PC-9 (cell line): ENCODE data around the gene STK40.

ENCODE experiments used
- CTCF ChIP-seq: fragments of 200-600 bp; sonication (generic); conservative IDR thresholded peaks from 2 replicates; pipeline ENCODE4 v1.6.1; 2017; ENCODE audit warnings: mixed run types, antibody characterized with exemption, mild to moderate bottlenecking, moderate library complexity
- EZH2 ChIP-seq: fragments of 200-600 bp; sonication (generic); IDR thresholded peaks from 2 replicates; pipeline ENCODE4 v1.8.0; 2017; ENCODE audit warnings: antibody characterized with exemption, low read depth

- TF ChIP-seq EZH2 (no peak), CTCF (no peak)
These were observed 40.1 kb upstream of the STK40 start for GRCh38 chr1:36425791-36426190.
